Uterus (tissue), 2 donors: Measurements from ENCODE around the gene UCHL3.

Source experiments
- POLR2A ChIP-seq, 2 donors: fragments of 450-650 bp; IDR thresholded peaks; one replicate each; pipeline ENCODE4 v1.6.1; 2016; ENCODE audit warnings: antibody characterized with exemption in 2 of 2, mild to moderate bottlenecking in 1 of 2, moderate library complexity in 1 of 2
- TF ChIP-seq, protein P1 (sequence below), 4 experiments: fragments of 200-600 bp in 2 of 4; fragments of 450-650 bp in 2 of 4; sonication (generic) in 2 of 4; IDR thresholded peaks; one replicate each; pipeline ENCODE4 v1.5.1; 2016 to 2019; ENCODE audit warnings: antibody characterized with exemption in 4 of 4, mild to moderate bottlenecking in 2 of 4, moderate library complexity in 1 of 4

DNA sequence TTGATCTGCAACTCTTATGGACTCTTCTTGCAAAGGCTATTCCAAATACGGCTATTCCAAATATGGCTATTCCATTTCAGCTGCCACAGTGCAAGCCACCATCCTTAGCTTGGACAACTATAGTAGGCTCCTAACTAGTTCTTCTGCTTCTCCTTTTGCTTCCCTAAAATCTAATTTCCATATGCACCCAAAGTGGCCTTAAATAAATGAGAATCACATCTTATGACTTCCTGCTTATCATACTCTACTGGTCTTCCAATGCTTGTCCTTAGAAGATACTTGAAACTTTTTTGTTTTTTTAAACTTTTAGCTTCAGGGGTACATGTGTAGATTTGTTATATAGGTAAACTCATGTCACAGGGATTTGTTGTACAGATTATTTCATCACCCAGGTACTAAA, 4.9 kb downstream of the UCHL3 start:
- TF ChIP-seq, protein P1, sequence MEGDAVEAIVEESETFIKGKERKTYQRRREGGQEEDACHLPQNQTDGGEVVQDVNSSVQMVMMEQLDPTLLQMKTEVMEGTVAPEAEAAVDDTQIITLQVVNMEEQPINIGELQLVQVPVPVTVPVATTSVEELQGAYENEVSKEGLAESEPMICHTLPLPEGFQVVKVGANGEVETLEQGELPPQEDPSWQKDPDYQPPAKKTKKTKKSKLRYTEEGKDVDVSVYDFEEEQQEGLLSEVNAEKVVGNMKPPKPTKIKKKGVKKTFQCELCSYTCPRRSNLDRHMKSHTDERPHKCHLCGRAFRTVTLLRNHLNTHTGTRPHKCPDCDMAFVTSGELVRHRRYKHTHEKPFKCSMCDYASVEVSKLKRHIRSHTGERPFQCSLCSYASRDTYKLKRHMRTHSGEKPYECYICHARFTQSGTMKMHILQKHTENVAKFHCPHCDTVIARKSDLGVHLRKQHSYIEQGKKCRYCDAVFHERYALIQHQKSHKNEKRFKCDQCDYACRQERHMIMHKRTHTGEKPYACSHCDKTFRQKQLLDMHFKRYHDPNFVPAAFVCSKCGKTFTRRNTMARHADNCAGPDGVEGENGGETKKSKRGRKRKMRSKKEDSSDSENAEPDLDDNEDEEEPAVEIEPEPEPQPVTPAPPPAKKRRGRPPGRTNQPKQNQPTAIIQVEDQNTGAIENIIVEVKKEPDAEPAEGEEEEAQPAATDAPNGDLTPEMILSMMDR (IDR thresholded peaks at IDR 0.05) = no peak
- no peak for TF ChIP-seq POLR2A (IDR thresholded peaks at IDR 0.05)
